Astrocyte (in vitro differentiated cells and primary cell): ENCODE data around the gene USP25. TPM values are rescaled to one million over a fixed set of nuclear protein-coding genes. Genes with fewer than 3 reads are reported as not detected.

Experiments
- DNase-seq: peaks from one replicate; pipeline ENCODE4 v3.0.0-alpha.2; 2010; ENCODE audit warnings: low read depth
- FAIRE-seq: peaks from 2 replicates; lab custom pipeline; 2011; peaks lifted over from hg19 to GRCh38; lab: Jason Lieb, UNC
- H2AFZ ChIP-seq: 2 replicates; pipeline ENCODE4 v1.6.0; 2012; ENCODE audit warnings: low read depth, low read length, inconsistent platforms
- H3K27ac ChIP-seq: 2 replicates; pipeline ENCODE4 v1.5.1; 2011; ENCODE audit warnings: low read depth, low read length, inconsistent platforms
- H3K27me3 ChIP-seq: 2 replicates; pipeline ENCODE4 v1.6.0; 2011; ENCODE audit warnings: low read length, inconsistent platforms; ENCODE audit not compliant: insufficient read depth
- H3K36me3 ChIP-seq: 2 replicates; pipeline ENCODE4 v1.5.1; 2011; ENCODE audit warnings: low read length, inconsistent platforms; ENCODE audit not compliant: insufficient read depth
- H3K4me1 ChIP-seq: 2 replicates; pipeline ENCODE4 v1.5.1; 2011; ENCODE audit warnings: low read length, inconsistent platforms; ENCODE audit not compliant: insufficient read depth
- H3K4me2 ChIP-seq: 2 replicates; pipeline ENCODE4 v1.6.0; 2012; ENCODE audit warnings: low read length, inconsistent platforms
- H3K4me3 ChIP-seq: 2 replicates; pipeline ENCODE4 v1.5.1; 2011; ENCODE audit warnings: low read depth, mild to moderate bottlenecking, low read length, inconsistent platforms; ENCODE audit not compliant: insufficient read depth
- H3K79me2 ChIP-seq: 2 replicates; pipeline ENCODE4 v1.6.0; 2012; ENCODE audit warnings: mild to moderate bottlenecking, low read length, inconsistent platforms; ENCODE audit not compliant: insufficient read depth
- H3K9ac ChIP-seq: 2 replicates; pipeline ENCODE4 v1.6.0; 2012; ENCODE audit warnings: mild to moderate bottlenecking, low read length, inconsistent platforms
- H3K9me3 ChIP-seq: 2 replicates; pipeline ENCODE4 v1.5.1; 2012; ENCODE audit warnings: low read depth, mild to moderate bottlenecking, low read length, inconsistent platforms; ENCODE audit not compliant: insufficient read depth
- H4K20me1 ChIP-seq: 2 replicates; pipeline ENCODE4 v1.6.0; 2012; ENCODE audit warnings: low read length, inconsistent platforms; ENCODE audit not compliant: insufficient read depth
- H3K27ac Mint-ChIP-seq: one replicate; pipeline ENCODE4 v1.8.0; 2021; ENCODE audit warnings: mild to moderate bottlenecking, mixed read lengths; ENCODE audit not compliant: unreplicated experiment
- H3K27me3 Mint-ChIP-seq: one replicate; pipeline ENCODE4 v1.8.0; 2021; ENCODE audit warnings: low read depth, mixed read lengths; ENCODE audit not compliant: unreplicated experiment
- H3K36me3 Mint-ChIP-seq: one replicate; pipeline ENCODE4 v1.8.0; 2021; ENCODE audit warnings: low read depth, mixed read lengths; ENCODE audit not compliant: unreplicated experiment
- H3K4me1 Mint-ChIP-seq: one replicate; pipeline ENCODE4 v1.8.0; 2021; ENCODE audit warnings: low read depth, mixed read lengths; ENCODE audit not compliant: unreplicated experiment
- H3K4me3 Mint-ChIP-seq: one replicate; pipeline ENCODE4 v1.8.0; 2021; ENCODE audit warnings: mild to moderate bottlenecking, moderate library complexity, mixed read lengths; ENCODE audit not compliant: unreplicated experiment
- H3K9me3 Mint-ChIP-seq: one replicate; pipeline ENCODE4 v1.8.0; 2021; ENCODE audit warnings: mild to moderate bottlenecking, mixed read lengths; ENCODE audit not compliant: unreplicated experiment
- CTCF ChIP-seq: IDR thresholded peaks from 2 replicates; pipeline ENCODE4 v1.5.1; 2011; ENCODE audit warnings: low read depth, mild to moderate bottlenecking, inconsistent platforms, low read length, moderate library complexity; ENCODE audit not compliant: insufficient read depth
- EZH2 ChIP-seq: IDR thresholded peaks from 2 replicates; pipeline ENCODE4 v1.6.1; 2012; ENCODE audit warnings: mild to moderate bottlenecking, low read length, inconsistent platforms; ENCODE audit not compliant: insufficient read depth
- total RNA-seq: library from RNA; stranded (reverse); gene quantifications from 2 replicates; pipeline ENCODE4 v1.2.1, GENCODE V29; 2021

The USP25 gene
- total RNA-seq, 1 donor from 2014 or later = 49.5 TPM

- Mint-ChIP-seq H3K9me3 (no peaks in the 10 kb centered on the region), H3K36me3 (peaks cover 2% of the 10 kb centered on the region), H3K4me1 (peaks cover 11% of the 10 kb centered on the region), H3K27me3 (no peaks in the 10 kb centered on the region), H3K27ac (peak overlapping the region; percentile 77), H3K4me3 (peak overlapping the region; percentile 96)
- Histone ChIP-seq H3K9me3 (no peaks in the 10 kb centered on the region), H3K4me2 (peak overlapping the region; percentile 95), H2AFZ (no peak overlapping the region), H3K36me3 (no peaks in the 10 kb centered on the region), H3K79me2 (peaks cover 57% of the 10 kb centered on the region), H4K20me1 (peaks cover 23% of the 10 kb centered on the region), H3K4me3 (peak overlapping the region; percentile 85), H3K27ac (no peak overlapping the region), H3K27me3 (no peaks in the 10 kb centered on the region), H3K4me1 (peaks cover 10% of the 10 kb centered on the region), H3K9ac (peak overlapping the region; percentile 89)
- no peak for TF ChIP-seq EZH2
- no peak for TF ChIP-seq CTCF
- DNase-seq (no peak), FAIRE-seq (no peak)
These were observed 1.4 kb downstream of the USP25 start for GRCh38 chr21:15731243-15731613.

GRCh38 chr21:15732290-15732995, 2.7 kb downstream of the USP25 start:
- no peaks in the 10 kb centered on the region for H3K9me3 Mint-ChIP-seq
- Histone ChIP-seq H2AFZ (no peak overlapping the region), H3K9me3 (no peaks in the 10 kb centered on the region), H3K9ac (no peak overlapping the region), H3K27me3 (no peaks in the 10 kb centered on the region), H3K4me2 (peak overlapping the region; percentile 95), H3K27ac (no peak overlapping the region), H3K79me2 (peaks cover 66% of the 10 kb centered on the region), H4K20me1 (peaks cover 30% of the 10 kb centered on the region), H3K4me3 (peak overlapping the region; percentile 85), H3K4me1 (peaks cover 10% of the 10 kb centered on the region), H3K36me3 (no peaks in the 10 kb centered on the region)
- peaks cover 11% of the 10 kb centered on the region for H3K4me1 Mint-ChIP-seq
- peak overlapping the region; percentile 96 for H3K4me3 Mint-ChIP-seq
- H3K27me3 Mint-ChIP-seq = no peaks in the 10 kb centered on the region
- FAIRE-seq (no peak), DNase-seq (no peak)
- H3K36me3 Mint-ChIP-seq = peaks cover 2% of the 10 kb centered on the region
- H3K27ac Mint-ChIP-seq = peak overlapping the region; percentile 48
- TF ChIP-seq CTCF (no peak), EZH2 (no peak)

GRCh38 chr21:15732996-15733329, 3.2 kb downstream of the USP25 start:
- Histone ChIP-seq H3K27me3 (no peaks in the 10 kb centered on the region), H3K27ac (no peak overlapping the region), H3K36me3 (no peaks in the 10 kb centered on the region), H4K20me1 (peaks cover 34% of the 10 kb centered on the region), H3K4me1 (peaks cover 10% of the 10 kb centered on the region), H3K9me3 (no peaks in the 10 kb centered on the region), H3K4me2 (peak overlapping the region; percentile 95), H3K4me3 (peak overlapping the region; percentile 85), H2AFZ (no peak overlapping the region), H3K79me2 (peaks cover 72% of the 10 kb centered on the region), H3K9ac (no peak overlapping the region)
- peaks cover 11% of the 10 kb centered on the region for H3K4me1 Mint-ChIP-seq
- DNase-seq (no peak), FAIRE-seq (no peak)
- TF ChIP-seq CTCF (no peak), EZH2 (no peak)
- peaks cover 2% of the 10 kb centered on the region for H3K36me3 Mint-ChIP-seq
- H3K9me3 Mint-ChIP-seq = no peaks in the 10 kb centered on the region
- H3K27ac Mint-ChIP-seq = peak overlapping the region; percentile 1
- no peaks in the 10 kb centered on the region for H3K27me3 Mint-ChIP-seq
- H3K4me3 Mint-ChIP-seq = peak overlapping the region; percentile 96
